C4-2B (cell line): ENCODE results near the gene FAM118A.

Source experiments
- CTCF ChIP-seq: fragments of 450-650 bp; conservative IDR thresholded peaks from 2 replicates; pipeline ENCODE4 v1.5.1; 2017; ENCODE audit warnings: mild to moderate bottlenecking
- ZFX ChIP-seq: fragments of 450-650 bp; IDR thresholded peaks from 2 replicates; pipeline ENCODE4 v1.6.1; 2017

GRCh38 chr22:45351956-45352355 is 42.2 kb downstream of the FAM118A start:
- TF ChIP-seq CTCF, result no peak
- TF ChIP-seq ZFX, result no peak
